ENCODE data around the gene WNT16.

GRCh38 chr7:121360564-121360963 is 31.8 kb downstream of the WNT16 start:
- TF ChIP-seq CTCF (IDR thresholded peaks at IDR 0.05; ENCODE audit: borderline replicate concordance, extremely low read depth, low read length, poor library complexity, severe bottlenecking): no peak
- TF ChIP-seq EZH2 (IDR thresholded peaks at IDR 0.05; ENCODE audit: borderline replicate concordance, low read depth, low read length, severe bottlenecking): no peak

All from DND-41 (cell line).